T-helper 1 cell treated with Interleukin-12 subunit alpha and Interleukin-12 subunit beta and Interleukin-4 antibody, amounts not matched to agents 30 μg/mL and 1 μg/mL, for 36 hours (primary cell): ENCODE measurements around the gene ITGB8.
"Not testable (repeated sequence)": the region's sequence is repeated elsewhere in the genome, so short reads cannot be mapped to it uniquely, and the experiment has no call there.

Experiments used
- H3K27ac Mint-ChIP-seq: one replicate; pipeline ENCODE4 v1.8.0; 2021; ENCODE audit warnings: mild to moderate bottlenecking, mixed read lengths
- H3K27me3 Mint-ChIP-seq: one replicate; pipeline ENCODE4 v1.8.0; 2021; ENCODE audit warnings: low read depth, mixed read lengths
- H3K36me3 Mint-ChIP-seq: one replicate; pipeline ENCODE4 v1.8.0; 2021; ENCODE audit warnings: low read depth, mixed read lengths
- H3K4me1 Mint-ChIP-seq: one replicate; pipeline ENCODE4 v1.8.0; 2021; ENCODE audit warnings: low read depth, mixed read lengths
- H3K4me3 Mint-ChIP-seq: one replicate; pipeline ENCODE4 v1.8.0; 2021; ENCODE audit warnings: mild to moderate bottlenecking, moderate library complexity, mixed read lengths
- H3K9me3 Mint-ChIP-seq: one replicate; pipeline ENCODE4 v1.8.0; 2021; ENCODE audit warnings: mixed read lengths

The ITGB8 gene

DNA sequence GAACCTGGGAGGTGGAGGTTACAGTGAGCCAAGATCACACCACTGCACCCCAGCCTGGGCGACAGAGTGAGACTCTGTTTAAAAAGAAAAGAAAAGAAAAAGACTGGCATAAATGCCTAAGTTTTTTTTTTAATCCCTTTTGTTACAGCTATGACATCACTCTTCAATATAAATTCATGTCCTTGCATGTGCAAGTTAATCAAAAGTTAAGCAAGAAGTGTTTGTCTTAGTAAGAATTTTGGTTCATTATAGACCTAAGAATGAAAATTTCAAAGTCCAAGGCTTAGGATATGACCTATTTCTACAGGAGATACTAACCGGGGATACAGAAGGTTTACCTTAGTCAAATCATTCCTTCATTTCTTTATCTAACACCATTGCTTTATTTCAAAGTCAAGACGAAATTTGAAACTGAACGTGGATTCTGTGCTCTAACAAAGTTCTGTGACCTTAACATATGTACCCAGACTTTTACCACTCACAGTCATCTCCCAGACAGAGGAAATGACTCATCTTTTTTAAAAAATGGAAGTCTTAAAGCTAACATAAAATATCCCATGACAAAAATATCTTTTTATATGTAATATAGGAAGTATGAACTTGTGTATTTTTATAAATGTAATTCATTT lies 29.3 kb upstream of the ITGB8 start:
- Mint-ChIP-seq H3K27me3 (no peaks in the 10 kb centered on the region), H3K4me3 (no peak overlapping the region), H3K9me3 (no peaks in the 10 kb centered on the region), H3K27ac (no peak overlapping the region), H3K4me1 (peaks cover 2% of the 10 kb centered on the region), H3K36me3 (no peaks in the 10 kb centered on the region)

GRCh38 chr7:20302300-20302699 lies 28.4 kb upstream of the ITGB8 start:
- H3K4me3 Mint-ChIP-seq, H3K36me3 Mint-ChIP-seq, H3K4me1 Mint-ChIP-seq, H3K27ac Mint-ChIP-seq, H3K9me3 Mint-ChIP-seq, H3K27me3 Mint-ChIP-seq: not testable (repeated sequence)

DNA sequence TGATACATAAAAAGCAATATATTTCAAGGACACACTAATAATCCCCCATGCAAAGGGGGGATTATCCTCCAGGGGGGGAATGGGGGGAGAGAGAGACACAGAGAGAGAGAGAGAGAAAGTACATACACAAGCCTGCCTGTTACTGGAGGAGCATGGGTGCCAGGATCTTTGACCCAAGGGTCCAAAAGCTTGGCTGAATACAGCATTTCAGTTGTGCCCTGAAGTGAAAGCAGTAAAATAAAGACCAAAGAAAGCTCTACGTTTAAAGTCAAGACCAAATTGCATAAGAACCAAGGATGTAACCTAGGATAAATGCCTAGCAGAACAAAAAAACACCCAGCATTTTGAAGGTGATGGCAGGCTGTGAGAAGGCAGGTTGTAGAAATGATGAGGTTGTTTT lies 27.8 kb upstream of the ITGB8 start:
- H3K9me3 Mint-ChIP-seq, result no peaks in the 10 kb centered on the region
- peaks cover 2% of the 10 kb centered on the region for H3K4me1 Mint-ChIP-seq
- H3K27ac Mint-ChIP-seq, result no peak overlapping the region
- no peak overlapping the region for H3K4me3 Mint-ChIP-seq
- no peaks in the 10 kb centered on the region for H3K27me3 Mint-ChIP-seq
- H3K36me3 Mint-ChIP-seq, result no peaks in the 10 kb centered on the region

- H3K27ac Mint-ChIP-seq, result no peak overlapping the region
- no peaks in the 10 kb centered on the region for H3K36me3 Mint-ChIP-seq
- no peaks in the 10 kb centered on the region for H3K9me3 Mint-ChIP-seq
- H3K4me1 Mint-ChIP-seq, result peaks cover 2% of the 10 kb centered on the region
- no peaks in the 10 kb centered on the region for H3K27me3 Mint-ChIP-seq
- H3K4me3 Mint-ChIP-seq, result no peak overlapping the region
Measured at GRCh38 chr7:20304366-20304765, 26.3 kb upstream of the ITGB8 start.

DNA sequence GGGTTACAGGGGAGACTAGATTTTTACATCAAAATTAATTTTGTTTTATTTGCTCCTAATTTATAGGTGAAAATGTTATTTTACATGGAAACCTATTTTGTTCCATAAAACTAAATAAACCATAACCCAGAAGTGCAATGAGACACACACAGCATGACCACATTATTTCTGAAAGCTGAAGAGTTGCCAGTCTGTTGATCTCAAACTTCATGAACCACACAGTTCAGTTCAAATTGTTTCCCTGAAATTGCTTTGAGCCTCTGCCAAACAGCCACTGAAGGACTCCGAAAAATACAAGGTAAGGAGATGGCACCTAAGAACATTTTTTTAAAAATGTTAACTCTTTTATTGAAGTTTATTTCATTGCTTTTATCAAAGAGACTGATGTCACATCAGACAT lies 25.0 kb upstream of the ITGB8 start:
- Mint-ChIP-seq H3K36me3 (no peaks in the 10 kb centered on the region), H3K9me3 (no peaks in the 10 kb centered on the region), H3K27ac (no peak overlapping the region), H3K27me3 (no peaks in the 10 kb centered on the region), H3K4me1 (no peaks in the 10 kb centered on the region), H3K4me3 (no peak overlapping the region)

DNA sequence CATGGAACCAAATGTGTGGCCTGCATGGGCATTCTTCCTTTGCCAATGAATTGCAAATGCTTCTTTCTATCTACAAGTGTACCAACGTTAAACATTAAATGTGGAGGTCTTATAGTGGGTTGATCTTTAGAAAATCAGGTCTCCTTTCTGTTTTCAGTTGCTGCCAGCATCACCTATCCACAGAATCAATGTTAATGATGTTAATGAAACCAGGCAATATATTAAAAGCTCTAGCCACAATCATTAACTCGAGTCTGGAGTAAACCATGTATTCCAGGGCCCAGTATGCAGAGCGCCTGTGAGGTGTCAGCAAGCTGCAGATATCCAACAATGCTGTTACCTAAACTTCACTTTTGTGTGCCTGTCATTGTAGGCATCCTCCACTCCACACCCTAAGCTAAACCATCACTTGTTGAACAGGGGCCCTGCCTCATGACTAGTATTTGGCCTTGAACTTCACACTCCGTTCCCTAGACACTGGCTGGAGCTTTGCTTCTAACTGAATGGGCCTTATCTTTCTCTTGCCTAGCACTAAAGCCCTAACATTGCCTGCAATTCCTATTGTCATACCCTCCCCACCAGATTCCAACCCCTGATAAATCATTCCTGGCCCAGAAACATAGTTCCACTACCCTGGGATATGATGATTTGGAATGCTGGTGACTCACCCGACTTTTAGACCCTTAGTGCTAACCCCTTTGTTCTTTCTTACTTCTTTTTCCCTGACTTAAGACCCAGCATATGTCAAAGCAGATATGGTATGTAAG lies 24.3 kb upstream of the ITGB8 start:
- Mint-ChIP-seq H3K4me1 (no peaks in the 10 kb centered on the region), H3K27ac (no peak overlapping the region), H3K27me3 (no peaks in the 10 kb centered on the region), H3K9me3 (no peaks in the 10 kb centered on the region), H3K4me3 (no peak overlapping the region), H3K36me3 (no peaks in the 10 kb centered on the region)

DNA sequence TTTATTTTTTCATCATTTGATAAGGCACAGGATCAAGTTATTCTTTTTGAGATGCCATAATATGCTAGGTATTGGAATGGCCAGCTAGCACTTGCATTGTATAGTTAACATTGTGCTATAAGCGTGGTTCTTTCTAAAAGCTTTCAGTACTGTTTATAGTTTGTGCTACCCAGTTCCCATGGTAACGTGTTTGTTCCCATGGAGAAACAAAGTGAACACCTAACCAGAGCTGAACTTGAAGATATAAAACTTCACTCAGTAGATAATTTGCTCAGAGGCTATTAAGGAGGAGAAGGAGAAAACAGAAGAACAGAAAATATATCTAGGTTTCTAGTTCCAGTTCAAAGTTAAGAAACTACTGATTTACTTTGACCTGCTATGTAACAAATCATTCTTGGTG lies 23.6 kb upstream of the ITGB8 start:
- H3K36me3 Mint-ChIP-seq, result no peaks in the 10 kb centered on the region
- no peak overlapping the region for H3K4me3 Mint-ChIP-seq
- no peaks in the 10 kb centered on the region for H3K27me3 Mint-ChIP-seq
- no peaks in the 10 kb centered on the region for H3K9me3 Mint-ChIP-seq
- H3K4me1 Mint-ChIP-seq, result no peaks in the 10 kb centered on the region
- no peak overlapping the region for H3K27ac Mint-ChIP-seq

GRCh38 chr7:20307901-20308300 lies 22.8 kb upstream of the ITGB8 start:
- Mint-ChIP-seq H3K27ac (no peak overlapping the region), H3K27me3 (peaks cover 5% of the 10 kb centered on the region), H3K4me1 (no peaks in the 10 kb centered on the region), H3K4me3 (no peak overlapping the region), H3K9me3 (no peaks in the 10 kb centered on the region), H3K36me3 (no peaks in the 10 kb centered on the region)

DNA sequence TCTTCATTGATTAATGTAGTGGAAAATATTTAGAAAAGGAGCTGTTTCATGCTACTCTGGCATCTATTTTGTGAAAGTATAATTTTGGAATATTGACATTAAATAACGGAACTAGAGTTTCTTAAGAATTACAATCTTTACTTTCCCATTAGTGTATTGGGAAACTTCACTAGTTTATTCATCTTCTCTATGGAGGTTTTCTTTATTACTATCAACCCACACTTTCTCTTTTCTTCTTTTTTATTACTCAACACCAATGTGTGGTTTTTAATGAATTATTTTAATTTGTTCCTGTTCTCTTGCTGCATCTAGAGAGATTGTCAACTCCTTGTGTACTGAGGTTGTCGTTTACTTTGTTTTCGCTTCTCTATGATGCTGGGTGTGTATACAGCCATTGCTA lies 20.4 kb upstream of the ITGB8 start:
- Mint-ChIP-seq H3K27ac (no peak overlapping the region), H3K27me3 (peaks cover 5% of the 10 kb centered on the region), H3K9me3 (no peaks in the 10 kb centered on the region), H3K4me1 (no peaks in the 10 kb centered on the region), H3K36me3 (no peaks in the 10 kb centered on the region), H3K4me3 (no peak overlapping the region)

DNA sequence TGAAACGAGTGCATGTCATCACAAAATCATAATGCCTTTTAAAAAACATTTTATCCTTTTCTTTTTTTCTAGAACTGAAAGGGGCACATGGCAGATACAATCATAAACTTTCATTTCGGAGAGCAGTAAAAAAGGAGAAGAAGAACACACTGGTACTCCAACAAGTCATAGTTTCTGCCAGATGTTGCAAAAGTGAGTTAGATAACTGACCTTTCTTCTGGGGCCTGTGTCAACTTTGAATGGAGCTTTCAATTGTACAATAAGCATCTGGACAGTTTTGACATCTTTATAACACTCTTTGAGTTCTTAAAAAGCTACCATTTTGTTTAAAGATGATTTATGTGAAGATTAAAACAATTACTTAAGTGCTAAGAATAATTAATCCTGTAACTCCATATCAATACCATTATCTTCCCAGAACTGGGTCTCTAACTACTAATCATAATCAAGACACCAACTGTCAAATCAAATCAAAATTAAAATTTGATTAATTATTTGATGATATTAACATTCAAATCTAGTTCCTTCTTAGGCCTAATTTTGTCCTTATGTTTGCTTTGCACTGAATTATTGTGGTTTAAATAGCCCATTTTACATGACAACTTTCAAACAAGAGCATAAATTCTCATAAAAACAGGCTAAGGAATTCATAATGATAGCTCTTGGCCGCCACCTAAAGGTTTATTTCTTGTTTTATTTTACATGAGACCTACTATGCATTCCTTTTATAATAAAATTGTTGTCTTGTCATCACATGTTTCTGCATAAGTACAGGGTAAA lies 19.5 kb upstream of the ITGB8 start:
- Mint-ChIP-seq H3K9me3 (no peaks in the 10 kb centered on the region), H3K27ac (no peak overlapping the region), H3K4me1 (no peaks in the 10 kb centered on the region), H3K27me3 (peaks cover 5% of the 10 kb centered on the region), H3K4me3 (no peak overlapping the region), H3K36me3 (no peaks in the 10 kb centered on the region)

- Mint-ChIP-seq H3K27me3 (peaks cover 5% of the 10 kb centered on the region), H3K9me3 (no peaks in the 10 kb centered on the region), H3K36me3 (no peaks in the 10 kb centered on the region), H3K27ac (no peak overlapping the region), H3K4me1 (no peaks in the 10 kb centered on the region), H3K4me3 (no peak overlapping the region)
Measured at GRCh38 chr7:20311743-20312042, 19.0 kb upstream of the ITGB8 start.

DNA sequence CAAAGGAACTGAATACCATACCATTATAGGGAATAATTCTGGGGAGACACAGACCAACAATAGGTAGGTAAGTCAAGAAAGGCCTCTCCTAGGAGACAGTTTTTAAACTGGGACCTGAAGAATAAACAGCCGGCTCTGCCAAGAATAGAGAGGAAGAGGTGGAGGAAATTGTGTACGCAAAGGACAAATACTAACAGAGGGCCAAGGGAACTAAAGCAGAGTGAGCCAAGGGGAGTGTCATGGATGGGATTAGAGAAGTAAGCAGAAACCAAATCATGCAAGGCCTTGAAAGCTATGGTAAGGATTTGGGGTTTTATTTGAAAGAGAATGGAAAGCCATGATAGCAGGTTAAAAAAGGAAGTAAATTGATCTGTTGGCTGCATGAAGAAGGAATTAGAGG lies 18.1 kb upstream of the ITGB8 start:
- H3K9me3 Mint-ChIP-seq, result no peaks in the 10 kb centered on the region
- H3K4me3 Mint-ChIP-seq, result no peak overlapping the region
- no peaks in the 10 kb centered on the region for H3K4me1 Mint-ChIP-seq
- no peak overlapping the region for H3K27ac Mint-ChIP-seq
- peaks cover 5% of the 10 kb centered on the region for H3K27me3 Mint-ChIP-seq
- no peaks in the 10 kb centered on the region for H3K36me3 Mint-ChIP-seq

DNA sequence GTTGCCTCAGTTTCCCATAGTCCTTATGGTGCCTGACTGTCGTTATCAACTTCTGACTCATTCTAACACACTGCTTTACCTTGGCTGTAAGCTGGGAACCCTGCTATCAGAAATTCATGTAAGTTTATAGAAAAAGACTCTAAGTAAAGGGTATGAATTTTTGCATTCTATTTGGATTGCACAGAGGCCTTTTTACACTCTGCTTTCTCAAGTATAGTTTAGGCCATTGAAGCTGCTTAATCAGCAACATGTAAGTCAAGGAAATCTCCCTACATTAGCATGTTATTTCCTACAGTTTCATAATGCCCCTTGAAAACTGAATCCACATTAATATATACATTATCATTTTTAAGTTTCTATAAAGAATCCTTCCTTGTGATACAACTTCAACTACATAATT lies 17.1 kb upstream of the ITGB8 start:
- no peak overlapping the region for H3K4me3 Mint-ChIP-seq
- peaks cover 5% of the 10 kb centered on the region for H3K27me3 Mint-ChIP-seq
- no peak overlapping the region for H3K27ac Mint-ChIP-seq
- H3K36me3 Mint-ChIP-seq, result no peaks in the 10 kb centered on the region
- H3K4me1 Mint-ChIP-seq, result no peaks in the 10 kb centered on the region
- no peaks in the 10 kb centered on the region for H3K9me3 Mint-ChIP-seq

DNA sequence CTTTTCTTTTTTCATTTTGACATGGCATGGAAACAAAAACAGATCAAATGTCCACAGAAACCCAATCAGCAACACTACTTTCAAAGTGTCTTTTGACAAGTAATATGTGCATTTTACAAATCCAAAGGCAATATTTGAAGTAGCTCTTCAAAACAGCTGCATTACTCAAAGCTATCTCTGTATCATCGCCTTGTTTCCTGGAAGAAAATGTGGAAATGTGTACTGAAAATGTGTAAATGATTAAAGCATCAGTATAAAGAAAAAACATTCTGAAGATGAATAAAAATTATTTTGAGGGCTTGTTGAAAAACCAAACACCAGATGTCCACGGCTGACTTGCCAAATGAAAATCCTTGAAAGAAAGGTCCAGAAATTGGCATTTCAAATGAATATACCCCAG lies 16.5 kb upstream of the ITGB8 start:
- Mint-ChIP-seq H3K9me3 (no peaks in the 10 kb centered on the region), H3K27me3 (peaks cover 5% of the 10 kb centered on the region), H3K27ac (no peak overlapping the region), H3K4me3 (no peak overlapping the region), H3K36me3 (no peaks in the 10 kb centered on the region), H3K4me1 (no peaks in the 10 kb centered on the region)

- Mint-ChIP-seq H3K36me3 (no peaks in the 10 kb centered on the region), H3K9me3 (no peaks in the 10 kb centered on the region), H3K27ac (no peak overlapping the region), H3K4me1 (no peaks in the 10 kb centered on the region), H3K27me3 (peaks cover 5% of the 10 kb centered on the region), H3K4me3 (no peak overlapping the region)
Measured at GRCh38 chr7:20316706-20317105, 14.0 kb upstream of the ITGB8 start.
